ENCODE measurements around the gene CAMK2B.

DNA sequence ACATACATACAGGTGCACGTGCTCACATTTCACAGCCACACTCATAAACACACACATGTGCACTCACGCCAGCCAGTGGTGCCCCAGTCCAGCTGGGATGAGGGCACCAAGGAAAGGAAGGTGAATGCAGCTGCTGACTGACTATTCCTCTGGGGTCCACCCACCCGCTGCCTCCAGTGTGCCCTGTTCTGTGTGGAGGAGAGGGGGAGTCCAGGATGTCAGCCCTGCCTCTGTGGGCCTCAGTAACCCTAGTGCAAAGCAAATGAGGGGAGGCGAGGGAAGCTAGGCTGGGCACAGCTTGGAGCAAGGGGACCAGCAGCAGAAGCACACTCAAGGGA is 67.0 kb downstream of the CAMK2B start:
- TF ChIP-seq EZH2 (IDR thresholded peaks at IDR 0.05) (no peak), CBX3 (IDR thresholded peaks at IDR 0.05; ENCODE audit: low read depth) (no peak)
- TF ChIP-seq, protein P1, sequence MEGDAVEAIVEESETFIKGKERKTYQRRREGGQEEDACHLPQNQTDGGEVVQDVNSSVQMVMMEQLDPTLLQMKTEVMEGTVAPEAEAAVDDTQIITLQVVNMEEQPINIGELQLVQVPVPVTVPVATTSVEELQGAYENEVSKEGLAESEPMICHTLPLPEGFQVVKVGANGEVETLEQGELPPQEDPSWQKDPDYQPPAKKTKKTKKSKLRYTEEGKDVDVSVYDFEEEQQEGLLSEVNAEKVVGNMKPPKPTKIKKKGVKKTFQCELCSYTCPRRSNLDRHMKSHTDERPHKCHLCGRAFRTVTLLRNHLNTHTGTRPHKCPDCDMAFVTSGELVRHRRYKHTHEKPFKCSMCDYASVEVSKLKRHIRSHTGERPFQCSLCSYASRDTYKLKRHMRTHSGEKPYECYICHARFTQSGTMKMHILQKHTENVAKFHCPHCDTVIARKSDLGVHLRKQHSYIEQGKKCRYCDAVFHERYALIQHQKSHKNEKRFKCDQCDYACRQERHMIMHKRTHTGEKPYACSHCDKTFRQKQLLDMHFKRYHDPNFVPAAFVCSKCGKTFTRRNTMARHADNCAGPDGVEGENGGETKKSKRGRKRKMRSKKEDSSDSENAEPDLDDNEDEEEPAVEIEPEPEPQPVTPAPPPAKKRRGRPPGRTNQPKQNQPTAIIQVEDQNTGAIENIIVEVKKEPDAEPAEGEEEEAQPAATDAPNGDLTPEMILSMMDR (IDR thresholded peaks at IDR 0.05 in 2 of 3, conservative IDR thresholded peaks at IDR 0.05 in 1 of 3; ENCODE audit: borderline replicate concordance in 1 of 3, insufficient read depth in 1 of 3, low read depth in 2 of 3, low read length in 2 of 3) = no peak
- TF ChIP-seq, protein P2, sequence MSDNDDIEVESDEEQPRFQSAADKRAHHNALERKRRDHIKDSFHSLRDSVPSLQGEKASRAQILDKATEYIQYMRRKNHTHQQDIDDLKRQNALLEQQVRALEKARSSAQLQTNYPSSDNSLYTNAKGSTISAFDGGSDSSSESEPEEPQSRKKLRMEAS (IDR thresholded peaks at IDR 0.05) = no peak
